ENCODE results near the gene TSPAN9.

GRCh38 chr12:3228552-3228951 lies 151.4 kb downstream of the TSPAN9 start:
- no peak for TF ChIP-seq CTCF (IDR thresholded peaks at IDR 0.05; ENCODE audit: insufficient read depth, low read length)
- TF ChIP-seq POLR2AphosphoS5 (IDR thresholded peaks at IDR 0.05; ENCODE audit: low read depth): no peak
- no peak for TF ChIP-seq SPI1 (IDR thresholded peaks at IDR 0.05; ENCODE audit: borderline replicate concordance, low read depth)
- no peak for TF ChIP-seq GABPA (IDR thresholded peaks at IDR 0.05; ENCODE audit: low read depth)
- no peak for TF ChIP-seq REST (IDR thresholded peaks at IDR 0.05; ENCODE audit: insufficient replicate concordance, low read depth)
